HUES48 (cell line): ENCODE measurements around the gene ZMYM3.
A peak's percentile ranks its signal among the peaks of the same experiment; 100 is the strongest.
"Not testable (repeated sequence)": the region's sequence is repeated elsewhere in the genome, so short reads cannot be mapped to it uniquely, and the experiment has no call there.

Source experiments
- H3K27ac ChIP-seq: one replicate; pipeline ENCODE4 v1.7.0; 2013; ENCODE audit warnings: low read depth, low read length, inconsistent platforms
- H3K27me3 ChIP-seq: 2 replicates; pipeline ENCODE4 v1.6.1; 2013; ENCODE audit warnings: mild to moderate bottlenecking, low read length; ENCODE audit not compliant: control insufficient read depth, insufficient read depth
- H3K36me3 ChIP-seq: 2 replicates; pipeline ENCODE4 v1.6.1; 2013; ENCODE audit warnings: low read length; ENCODE audit not compliant: control insufficient read depth, insufficient read depth
- H3K4me1 ChIP-seq: 2 replicates; pipeline ENCODE4 v1.6.1; 2013; ENCODE audit warnings: mild to moderate bottlenecking, low read length; ENCODE audit not compliant: control insufficient read depth, insufficient read depth
- H3K4me3 ChIP-seq: 2 replicates; pipeline ENCODE4 v1.5.1; 2013; ENCODE audit warnings: mild to moderate bottlenecking, low read depth, low read length
- H3K9ac ChIP-seq: 2 replicates; pipeline ENCODE4 v1.6.1; 2013; ENCODE audit warnings: mild to moderate bottlenecking, low read depth, low read length, moderate library complexity
- H3K9me3 ChIP-seq: 2 replicates; pipeline ENCODE4 v1.6.1; 2013; ENCODE audit warnings: low read length; ENCODE audit not compliant: control insufficient read depth, insufficient read depth

Gene ZMYM3

DNA sequence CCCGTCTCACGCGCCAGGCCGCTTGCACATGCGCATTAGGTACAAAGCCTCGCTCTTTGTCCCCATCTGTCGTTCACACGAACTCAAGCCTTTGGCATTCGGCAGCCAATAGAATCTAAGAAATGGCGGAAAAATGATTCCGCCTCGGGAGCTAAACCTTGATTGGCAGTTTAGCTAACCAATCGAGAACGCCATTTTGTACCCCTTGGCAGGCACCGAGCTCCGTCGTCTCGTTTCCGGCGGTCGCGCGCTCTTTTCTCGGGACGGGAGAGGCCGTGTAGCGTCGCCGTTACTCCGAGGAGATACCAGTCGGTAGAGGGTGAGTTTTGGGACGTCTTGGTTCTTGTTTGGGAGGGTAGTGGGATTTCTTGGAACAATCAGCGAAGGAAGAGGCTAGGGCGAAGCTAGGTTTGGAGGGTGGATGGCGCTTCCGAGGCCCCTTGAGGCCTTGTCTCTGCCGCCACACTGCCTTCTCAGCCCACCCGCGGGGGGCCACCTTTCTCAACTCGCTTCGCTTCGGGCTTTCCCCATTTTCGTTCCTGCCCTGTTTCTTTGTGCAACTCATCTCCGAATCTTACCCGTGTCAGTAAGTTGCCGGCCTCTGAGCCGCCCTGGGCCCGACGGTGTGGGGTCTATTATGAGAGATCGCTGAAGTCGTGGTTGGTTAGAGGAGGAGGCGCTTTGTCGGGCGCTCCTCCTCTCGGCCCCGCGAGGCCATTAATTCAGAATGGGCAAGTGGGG lies 29.6 kb upstream of the ZMYM3 start, which contains the start of gene NONO:
Gene NONO, plus strand, starts transcription at position 233 of the 741 bp plus-strand sequence. CDS start 7,003 bp downstream, outside the sequence.
- peak within 1 kb of the TSS; percentile 98 for H3K9ac ChIP-seq
- H3K27ac ChIP-seq: peak within 1 kb of the TSS; percentile 96
- H3K4me1 ChIP-seq: peaks cover 7% of the 10 kb centered on the region; the same call in 1 of the 2 replicates
- H3K9me3 ChIP-seq: peaks cover 36% of the 10 kb centered on the region
- H3K36me3 ChIP-seq: peaks cover 30% of the 10 kb centered on the region
- H3K27me3 ChIP-seq: no peaks in the 10 kb centered on the region
- H3K4me3 ChIP-seq: peak within 1 kb of the TSS; percentile 80

- Histone ChIP-seq H3K36me3 (peaks cover 25% of the 10 kb centered on the region), H3K9me3 (peaks cover 33% of the 10 kb centered on the region), H3K9ac (peak overlapping the region; percentile 37; the same call in 1 of the 2 replicates), H3K27ac (peak overlapping the region; percentile 88), H3K4me3 (peak overlapping the region; percentile 50), H3K4me1 (peaks cover 7% of the 10 kb centered on the region; the same call in 1 of the 2 replicates), H3K27me3 (no peaks in the 10 kb centered on the region)
Measured at GRCh38 chrX:71282514-71283402, 28.8 kb upstream of the ZMYM3 start.

GRCh38 chrX:71281300-71281699 lies 27.4 kb upstream of the ZMYM3 start:
- not testable (repeated sequence) for H3K27ac ChIP-seq, H3K27me3 ChIP-seq, H3K4me3 ChIP-seq, H3K9ac ChIP-seq, H3K4me1 ChIP-seq
- peaks cover 16% of the 10 kb centered on the region for H3K36me3 ChIP-seq
- peaks cover 34% of the 10 kb centered on the region for H3K9me3 ChIP-seq

- H3K4me3 ChIP-seq, H3K36me3 ChIP-seq, H3K27ac ChIP-seq, H3K9ac ChIP-seq, H3K4me1 ChIP-seq, H3K27me3 ChIP-seq: not testable (repeated sequence)
- peaks cover 13% of the 10 kb centered on the region for H3K9me3 ChIP-seq
Measured at GRCh38 chrX:71272313-71272712, 18.4 kb upstream of the ZMYM3 start.

DNA sequence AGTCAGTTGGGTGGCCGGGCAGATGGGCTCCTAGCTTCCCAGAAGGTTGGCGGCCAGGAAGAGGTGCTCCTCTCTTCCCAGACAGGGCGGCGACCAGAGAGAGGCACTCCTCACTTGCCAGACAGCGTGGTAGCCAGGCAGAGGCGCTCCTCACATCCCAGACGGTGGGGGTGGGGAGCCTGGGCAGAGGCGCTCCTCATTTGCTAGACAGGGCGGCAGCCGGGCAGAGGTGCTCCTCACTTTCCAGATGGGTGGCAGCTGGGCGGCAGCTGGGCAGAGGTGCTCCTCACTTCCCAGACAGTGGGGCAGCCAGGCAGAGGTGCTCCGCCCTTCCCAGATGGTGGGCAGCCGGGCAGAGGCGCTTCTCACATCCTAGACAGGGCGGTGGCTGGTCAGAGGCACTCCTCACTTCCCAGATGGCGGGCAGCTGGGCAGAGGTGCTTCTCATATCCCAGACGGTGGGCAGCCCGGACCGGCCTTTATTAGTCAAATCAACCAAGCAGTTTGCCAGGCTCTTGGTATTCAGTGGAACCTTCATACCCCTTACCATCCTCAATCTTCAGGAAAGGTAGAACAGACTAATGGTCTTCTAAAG lies 16.0 kb upstream of the ZMYM3 start:
- Histone ChIP-seq H3K9ac (no peak overlapping the region), H3K4me3 (no peak overlapping the region), H3K4me1 (no peaks in the 10 kb centered on the region), H3K9me3 (peaks cover 21% of the 10 kb centered on the region), H3K27me3 (no peaks in the 10 kb centered on the region), H3K27ac (no peak overlapping the region), H3K36me3 (no peaks in the 10 kb centered on the region)

DNA sequence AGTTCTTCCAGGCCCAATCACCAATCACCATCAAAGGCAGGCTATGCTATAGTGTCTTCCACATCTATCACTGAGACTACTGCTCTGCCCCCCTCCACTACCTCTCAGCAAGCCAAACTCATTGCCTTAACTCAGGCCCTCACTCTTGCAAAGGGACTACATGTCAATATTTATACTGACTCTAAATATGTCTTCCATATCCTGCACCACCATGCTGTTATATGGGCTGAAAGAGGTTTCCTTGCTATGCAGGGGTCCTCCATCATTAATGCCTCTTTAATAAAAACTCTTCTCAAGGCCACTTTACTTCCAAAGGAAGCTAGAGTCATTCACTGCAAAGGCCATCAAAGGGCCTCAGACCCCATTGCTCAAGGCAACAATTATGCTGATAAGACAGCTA lies 14.7 kb upstream of the ZMYM3 start:
- H3K9ac ChIP-seq, H3K4me3 ChIP-seq, H3K36me3 ChIP-seq, H3K4me1 ChIP-seq, H3K27me3 ChIP-seq, H3K27ac ChIP-seq: not testable (repeated sequence)
- H3K9me3 ChIP-seq: peaks cover 17% of the 10 kb centered on the region; the same call in 1 of the 2 replicates

DNA sequence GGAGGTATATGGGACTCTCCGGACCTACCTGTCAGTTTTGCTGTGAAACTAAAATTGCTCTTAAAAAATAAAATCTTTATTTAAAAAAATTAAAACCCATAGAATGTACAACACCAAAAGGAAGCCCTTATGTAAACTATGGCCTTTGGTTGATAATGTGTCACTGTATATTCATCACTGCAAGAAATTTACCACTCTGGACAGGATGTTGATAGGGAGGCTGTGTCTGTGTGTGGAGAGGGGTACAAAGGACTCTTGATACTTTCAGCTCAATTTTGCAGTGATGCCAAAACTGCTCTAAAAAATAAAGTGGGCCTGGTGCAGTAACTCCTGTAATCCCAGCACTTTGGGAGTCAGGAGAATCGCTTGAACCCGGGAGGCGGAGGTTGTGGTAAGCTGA lies 2.9 kb upstream of the ZMYM3 start:
- Histone ChIP-seq H3K4me3 (no peak overlapping the region), H3K4me1 (0 out of 2 replicates have a peak, but pooled peaks cover 3% of the 10 kb centered on the region), H3K27ac (no peak overlapping the region)

GRCh38 chrX:71256051-71256450 lies 2.1 kb upstream of the ZMYM3 start:
- H3K9me3 ChIP-seq: peaks cover 6% of the 10 kb centered on the region; the same call in 1 of the 2 replicates

More for the DNA sequence above, 2.9 kb upstream of the ZMYM3 start:
- Histone ChIP-seq H3K27me3 (no peaks in the 10 kb centered on the region), H3K9me3 (peaks cover 8% of the 10 kb centered on the region; the same call in 1 of the 2 replicates), H3K9ac (no peak overlapping the region), H3K36me3 (no peaks in the 10 kb centered on the region)

DNA sequence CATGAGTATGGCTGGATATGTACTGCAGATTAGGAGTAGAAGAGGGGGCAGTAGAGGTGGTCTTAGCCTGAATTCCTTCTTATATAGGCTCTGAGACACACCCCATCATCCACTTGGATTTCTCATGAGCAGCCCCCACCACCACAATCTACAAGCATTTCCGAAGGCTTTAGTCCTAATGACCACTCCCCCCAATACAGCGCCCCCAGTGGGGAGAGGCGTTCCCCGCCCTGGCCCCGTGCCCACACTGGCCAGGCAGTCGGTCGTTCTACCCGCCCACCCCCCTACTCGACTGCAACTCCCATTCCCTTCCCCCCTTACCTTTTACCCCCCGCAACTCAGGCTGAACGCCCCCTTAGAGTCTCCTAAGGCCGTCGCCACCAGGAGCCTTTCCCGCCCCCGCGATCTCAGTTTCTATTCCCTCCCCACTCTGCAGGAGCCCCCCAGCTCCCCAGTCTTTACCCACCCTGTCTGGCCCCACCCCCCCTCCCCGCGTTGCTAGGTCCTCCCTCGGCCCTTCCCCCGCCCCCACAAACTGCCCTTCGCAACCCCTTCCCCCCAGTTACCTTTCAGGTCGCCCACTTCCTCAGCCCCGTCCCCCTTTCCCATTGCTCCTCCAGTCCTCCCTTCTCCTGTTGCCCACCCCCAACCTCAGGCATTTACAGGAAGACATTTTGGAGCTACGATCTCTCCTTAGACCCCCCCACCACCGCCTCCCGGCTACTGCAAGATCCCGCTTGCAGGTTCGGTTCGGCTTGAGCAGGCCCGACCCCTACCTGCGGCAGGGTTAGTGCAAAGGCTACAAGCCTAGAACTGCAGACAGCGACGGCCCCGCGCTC lies 468 bp downstream of the ZMYM3 start:
- Histone ChIP-seq H3K4me1 (0 out of 2 replicates have a peak, but pooled peaks cover 3% of the 10 kb centered on the region), H3K9ac (peak overlapping the region; percentile 74), H3K27ac (peak overlapping the region; percentile 89), H3K36me3 (peaks cover 26% of the 10 kb centered on the region), H3K9me3 (peaks cover 8% of the 10 kb centered on the region), H3K27me3 (no peaks in the 10 kb centered on the region), H3K4me3 (peak overlapping the region; percentile 81)

More at GRCh38 chrX:71256051-71256450, 2.1 kb upstream of the ZMYM3 start:
- Histone ChIP-seq H3K36me3 (0 out of 2 replicates have a peak, but pooled peaks cover under 1% of the 10 kb centered on the region), H3K4me3 (no peak overlapping the region), H3K4me1 (0 out of 2 replicates have a peak, but pooled peaks cover 3% of the 10 kb centered on the region), H3K27me3 (no peaks in the 10 kb centered on the region), H3K27ac (no peak overlapping the region), H3K9ac (no peak overlapping the region)

- Histone ChIP-seq H3K4me3 (peak overlapping the region; percentile 81), H3K27ac (no peak overlapping the region), H3K9me3 (peaks cover 20% of the 10 kb centered on the region), H3K9ac (no peak overlapping the region), H3K36me3 (peaks cover 39% of the 10 kb centered on the region), H3K27me3 (no peaks in the 10 kb centered on the region), H3K4me1 (0 out of 2 replicates have a peak, but pooled peaks cover 3% of the 10 kb centered on the region)
Measured at GRCh38 chrX:71252221-71252620, 1.7 kb downstream of the ZMYM3 start.
